Measurements from ENCODE around the gene FOXC2. TPM values are rescaled to one million over a fixed set of nuclear protein-coding genes. Genes with fewer than 3 reads are reported as not detected.

Gene FOXC2
- total RNA-seq, 1 donor from 2014 or later = under 0.01 TPM

- DNase-seq (ENCODE audit: low read depth) (no peak), FAIRE-seq (no peak)
- Histone ChIP-seq H3K27me3 (ENCODE audit: control insufficient read depth, insufficient read depth, low read length) (peaks cover 35% of the 10 kb centered on the region), H3K36me3 (ENCODE audit: control insufficient read depth, insufficient read depth, low read length) (no peaks in the 10 kb centered on the region), H3K4me3 (ENCODE audit: low read depth, low read length) (peak overlapping the region; percentile 31)
- TF ChIP-seq CTCF (IDR thresholded peaks at IDR 0.05; ENCODE audit: insufficient read depth, low read length, severe bottlenecking) = no peak
These were observed 504 bp downstream of the FOXC2 start for GRCh38 chr16:86566966-86567700.

GRCh38 chr16:86567701-86568581 is 1.3 kb downstream of the FOXC2 start:
- FAIRE-seq = no peak
- Histone ChIP-seq H3K27me3 (ENCODE audit: control insufficient read depth, insufficient read depth, low read length) (peaks cover 35% of the 10 kb centered on the region), H3K4me3 (ENCODE audit: low read depth, low read length) (peak overlapping the region; percentile 31), H3K36me3 (ENCODE audit: control insufficient read depth, insufficient read depth, low read length) (no peaks in the 10 kb centered on the region)
- TF ChIP-seq CTCF (IDR thresholded peaks at IDR 0.05; ENCODE audit: insufficient read depth, low read length, severe bottlenecking) = no peak
- DNase-seq (ENCODE audit: low read depth) = no peak

GRCh38 chr16:86568677-86569623 is 2.3 kb downstream of the FOXC2 start:
- Histone ChIP-seq H3K36me3 (ENCODE audit: control insufficient read depth, insufficient read depth, low read length) (no peaks in the 10 kb centered on the region), H3K4me3 (ENCODE audit: low read depth, low read length) (peak overlapping the region; percentile 33), H3K27me3 (ENCODE audit: control insufficient read depth, insufficient read depth, low read length) (peaks cover 36% of the 10 kb centered on the region)
- DNase-seq (ENCODE audit: low read depth) (no peak), FAIRE-seq (no peak)
- TF ChIP-seq CTCF (IDR thresholded peaks at IDR 0.05; ENCODE audit: insufficient read depth, low read length, severe bottlenecking) = no peak

- H3K27me3 ChIP-seq (ENCODE audit: control insufficient read depth, insufficient read depth, low read length) = peaks cover 32% of the 10 kb centered on the region
- TF ChIP-seq CTCF (IDR thresholded peaks at IDR 0.05; ENCODE audit: insufficient read depth, low read length, severe bottlenecking) = no peak
- FAIRE-seq = no peak
- no peaks in the 10 kb centered on the region for H3K36me3 ChIP-seq (ENCODE audit: control insufficient read depth, insufficient read depth, low read length)
- no peak overlapping the region for H3K4me3 ChIP-seq (ENCODE audit: low read depth, low read length)
- no peak for DNase-seq (ENCODE audit: low read depth)
These were observed 3.2 kb downstream of the FOXC2 start for GRCh38 chr16:86569701-86570447.
